ENCODE measurements around the gene SIPA1L3. TPM values are rescaled to one million over a fixed set of nuclear protein-coding genes. Genes with fewer than 3 reads are reported as not detected.

Gene SIPA1L3
- total RNA-seq, 2 experiments from 2014 or later, result 8.9 to 9.8 TPM

DNA sequence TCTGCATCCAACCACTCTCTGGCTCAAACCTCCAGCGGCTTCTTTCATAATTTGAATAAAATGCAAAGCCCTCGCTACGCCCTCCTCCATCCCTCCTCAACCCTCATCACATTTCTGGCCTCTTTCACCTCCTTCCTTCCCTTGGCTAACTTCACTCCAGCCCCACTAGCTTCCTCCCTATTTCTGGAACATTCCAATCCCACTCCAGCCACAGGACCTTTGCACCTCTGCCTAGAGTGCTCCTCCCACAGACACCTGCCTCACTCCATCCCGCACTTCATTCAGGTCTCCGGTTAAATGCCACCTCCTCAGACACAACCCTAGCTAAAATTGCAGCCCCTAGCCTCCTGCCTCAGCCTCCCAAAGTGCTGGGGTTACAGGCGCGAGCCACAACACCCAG, 324.9 kb downstream of the SIPA1L3 start:
- POLR2A ChIA-PET, result no interaction called here
- no peak for DNase-seq
- Mint-ChIP-seq H3K4me1 (ENCODE audit: low read depth) (peaks cover 6% of the 10 kb centered on the region), H3K4me3 (no peak overlapping the region), H3K27ac (no peak overlapping the region), H3K9me3 (no peaks in the 10 kb centered on the region), H3K27me3 (peaks cover 28% of the 10 kb centered on the region), H3K36me3 (ENCODE audit: low read depth) (no peaks in the 10 kb centered on the region)
- intact Hi-C loops (cut with micrococcal nuclease), result no loop called here
- no peak for ATAC-seq
- TF ChIP-seq, protein P1, sequence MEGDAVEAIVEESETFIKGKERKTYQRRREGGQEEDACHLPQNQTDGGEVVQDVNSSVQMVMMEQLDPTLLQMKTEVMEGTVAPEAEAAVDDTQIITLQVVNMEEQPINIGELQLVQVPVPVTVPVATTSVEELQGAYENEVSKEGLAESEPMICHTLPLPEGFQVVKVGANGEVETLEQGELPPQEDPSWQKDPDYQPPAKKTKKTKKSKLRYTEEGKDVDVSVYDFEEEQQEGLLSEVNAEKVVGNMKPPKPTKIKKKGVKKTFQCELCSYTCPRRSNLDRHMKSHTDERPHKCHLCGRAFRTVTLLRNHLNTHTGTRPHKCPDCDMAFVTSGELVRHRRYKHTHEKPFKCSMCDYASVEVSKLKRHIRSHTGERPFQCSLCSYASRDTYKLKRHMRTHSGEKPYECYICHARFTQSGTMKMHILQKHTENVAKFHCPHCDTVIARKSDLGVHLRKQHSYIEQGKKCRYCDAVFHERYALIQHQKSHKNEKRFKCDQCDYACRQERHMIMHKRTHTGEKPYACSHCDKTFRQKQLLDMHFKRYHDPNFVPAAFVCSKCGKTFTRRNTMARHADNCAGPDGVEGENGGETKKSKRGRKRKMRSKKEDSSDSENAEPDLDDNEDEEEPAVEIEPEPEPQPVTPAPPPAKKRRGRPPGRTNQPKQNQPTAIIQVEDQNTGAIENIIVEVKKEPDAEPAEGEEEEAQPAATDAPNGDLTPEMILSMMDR (IDR thresholded peaks at IDR 0.05), result no peak
- CTCF ChIA-PET, result interaction anchor here (1.2 to 1.6 kb wide), 2 partner anchors 89 to 104 kb away, joined by 5 read pairs; partner anchors contain the start of gene CATSPERG

DNA sequence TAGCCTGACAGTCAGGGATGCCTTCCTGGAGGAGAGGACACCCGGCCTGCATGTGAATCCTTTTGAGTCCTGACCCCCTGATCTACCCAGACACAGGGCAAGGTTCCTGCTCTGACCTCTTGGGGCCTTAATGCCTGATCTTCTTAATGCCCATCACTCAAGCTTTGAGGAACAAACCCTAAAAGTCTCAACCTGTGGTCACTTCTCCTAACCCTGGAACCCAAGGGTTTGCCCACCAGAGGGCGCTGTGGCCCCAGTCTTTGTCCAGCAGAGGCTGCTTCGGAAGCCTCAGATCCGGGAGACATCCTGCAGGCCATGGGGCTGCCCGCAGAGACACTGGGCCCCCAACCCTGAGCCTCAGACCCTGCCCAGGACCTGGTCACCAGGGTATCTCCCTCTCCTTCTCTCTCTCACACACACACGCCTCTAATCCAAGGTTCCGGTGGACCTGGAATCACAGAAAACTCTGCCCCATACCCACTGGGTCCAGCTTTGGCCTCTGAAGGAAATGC, 326.8 kb downstream of the SIPA1L3 start:
- peak; percentile 92 for DNase-seq
- no peak overlapping the region for H3K27ac Mint-ChIP-seq
- H3K4me1 Mint-ChIP-seq (ENCODE audit: low read depth), result no peaks in the 10 kb centered on the region
- H3K27me3 Mint-ChIP-seq, result peaks cover 15% of the 10 kb centered on the region
- ATAC-seq, result peak; percentile 59
- H3K9me3 Mint-ChIP-seq, result no peaks in the 10 kb centered on the region
- no peak overlapping the region for H3K4me3 Mint-ChIP-seq
- POLR2A ChIA-PET, result interaction anchor here (1.4 kb wide), 1 partner anchor 11 kb away, joined by 3 read pairs; no protein-coding TSS in a partner anchor
- H3K36me3 Mint-ChIP-seq (ENCODE audit: low read depth), result no peaks in the 10 kb centered on the region
- CTCF ChIA-PET, result interaction anchor here (0.6 to 2.6 kb wide), 14 partner anchors 9 to 576 kb away, joined by 3 to 13 read pairs (median 4); partner anchors contain the start of gene PPP1R14A
- intact Hi-C loops (cut with micrococcal nuclease), result no loop called here
- TF ChIP-seq, protein P1 (IDR thresholded peaks at IDR 0.05), result peak; percentile 70

DNA sequence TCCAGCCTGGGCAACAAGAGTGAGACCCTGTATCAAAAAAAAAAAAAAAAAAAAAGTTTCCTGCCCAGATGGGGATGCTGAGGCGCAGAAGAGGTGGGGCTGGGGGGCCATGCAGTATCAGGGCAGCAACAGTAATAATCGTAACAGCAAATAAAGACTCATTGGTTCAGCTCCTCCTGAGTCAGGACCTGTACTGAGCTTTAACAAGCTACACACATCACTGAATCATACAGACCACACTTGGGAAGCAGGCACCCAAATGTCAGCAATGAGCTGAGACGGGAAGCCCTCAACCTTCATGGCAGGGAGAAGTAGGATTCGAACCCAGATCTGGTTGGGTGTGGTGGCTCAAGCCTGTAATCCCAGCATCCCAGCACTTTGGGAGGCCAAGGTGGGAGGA, 327.6 kb downstream of the SIPA1L3 start:
- POLR2A ChIA-PET, result interaction anchor here (0.7 to 1.4 kb wide), 4 partner anchors 10 to 140 kb away, joined by 3 to 4 read pairs (median 4); partner anchors contain the start of gene PSMD8
- TF ChIP-seq, protein P1 (IDR thresholded peaks at IDR 0.05), result no peak

DNA sequence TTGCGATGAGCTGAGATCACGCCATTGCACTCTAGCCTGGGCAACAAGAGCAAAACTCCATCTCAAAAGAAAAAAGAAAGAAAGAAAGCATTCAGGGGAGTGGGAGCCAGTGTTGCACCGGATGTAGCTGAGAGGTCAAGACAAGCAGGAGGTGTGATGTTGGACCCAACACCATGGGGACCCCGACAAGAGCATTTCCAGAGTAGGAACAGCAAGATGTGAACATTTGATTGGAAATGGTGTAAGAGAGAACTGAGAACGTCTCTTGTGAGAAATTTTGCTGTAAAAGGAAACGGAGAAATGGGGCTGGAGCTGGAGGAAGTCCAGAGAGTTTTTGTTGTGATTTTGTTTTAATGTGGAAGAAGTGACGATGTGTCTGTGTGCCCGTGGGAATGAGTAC, 332.8 kb downstream of the SIPA1L3 start:
- intact Hi-C loops (cut with micrococcal nuclease), result no loop called here

More for the DNA sequence above, 327.6 kb downstream of the SIPA1L3 start:
- ATAC-seq (no peak), DNase-seq (no peak)
- intact Hi-C loops (cut with micrococcal nuclease), result no loop called here
- peaks cover 14% of the 10 kb centered on the region for H3K27me3 Mint-ChIP-seq
- no peaks in the 10 kb centered on the region for H3K9me3 Mint-ChIP-seq
- H3K4me1 Mint-ChIP-seq (ENCODE audit: low read depth), result no peaks in the 10 kb centered on the region
- H3K36me3 Mint-ChIP-seq (ENCODE audit: low read depth), result no peaks in the 10 kb centered on the region
- no peak overlapping the region for H3K4me3 Mint-ChIP-seq
- CTCF ChIA-PET, result interaction anchor here (0.6 to 2.6 kb wide), 20 partner anchors 9 to 432 kb away, joined by 3 to 13 read pairs (median 4); partner anchors contain the start of genes CATSPERG, PPP1R14A, PSMD8 and SPINT2
- H3K27ac Mint-ChIP-seq, result no peak overlapping the region

More for the DNA sequence above, 332.8 kb downstream of the SIPA1L3 start:
- TF ChIP-seq, protein P1 (IDR thresholded peaks at IDR 0.05), result no peak
- no peaks in the 10 kb centered on the region for H3K27me3 Mint-ChIP-seq
- CTCF ChIA-PET, result interaction anchor here (0.9 to 1.6 kb wide), 2 partner anchors 16 to 25 kb away, joined by 4 read pairs; partner anchors contain the start of gene PPP1R14A
- peaks cover 4% of the 10 kb centered on the region for H3K4me1 Mint-ChIP-seq (ENCODE audit: low read depth)
- DNase-seq (no peak), ATAC-seq (no peak)
- POLR2A ChIA-PET, result no interaction called here
- no peak overlapping the region for H3K4me3 Mint-ChIP-seq
- no peak overlapping the region for H3K27ac Mint-ChIP-seq
- no peaks in the 10 kb centered on the region for H3K9me3 Mint-ChIP-seq
- no peaks in the 10 kb centered on the region for H3K36me3 Mint-ChIP-seq (ENCODE audit: low read depth)

Measured in activated CD8-positive, alpha-beta T cell treated with anti-CD3 and anti-CD28 coated beads for 36 hours (primary cell).